Measurements from ENCODE around the gene TAS2R20. TPM values are rescaled to one million over a fixed set of nuclear protein-coding genes. Genes with fewer than 3 reads are reported as not detected.

The TAS2R20 gene
- total RNA-seq, 1 experiment from 2014 or later = 1.3 TPM

DNA sequence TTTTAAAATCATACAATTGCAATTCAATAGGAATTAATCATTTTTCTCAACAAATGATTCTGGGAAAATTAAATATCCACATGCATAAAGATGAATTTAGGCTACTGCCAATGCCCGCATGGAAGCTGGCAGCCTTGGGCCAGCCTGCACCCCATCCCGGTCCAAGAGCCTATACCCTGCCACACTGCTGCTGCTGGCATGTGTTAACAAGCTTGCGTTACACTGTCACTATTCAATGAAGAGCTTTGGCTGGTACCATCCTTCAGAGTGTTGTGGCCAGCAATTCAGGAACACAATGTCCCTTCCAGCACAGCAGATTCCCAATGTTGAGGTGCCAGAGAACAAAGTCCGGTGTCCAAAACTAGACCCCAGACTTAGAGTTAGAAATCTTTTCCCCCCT, 45.5 kb downstream of the TAS2R20 start:
- WGBS (ENCODE audit: extremely low coverage, insufficient read length, low lambda C conversion rate) = no CpG with 5 or more reads among the region's 4 CpGs
- Histone ChIP-seq H3K9ac (ENCODE audit: extremely low read depth, insufficient read length, low read length) (no peak overlapping the region), H4K91ac (ENCODE audit: insufficient read length, low read depth, low read length) (no peak overlapping the region), H3T11ph (ENCODE audit: low read length) (no peak overlapping the region), H2BK15ac (ENCODE audit: low read depth, low read length) (no peak overlapping the region), H2BK12ac (ENCODE audit: insufficient read length, low read depth, low read length) (no peak overlapping the region), H3K79me2 (ENCODE audit: insufficient read depth, low read length) (no peaks in the 10 kb centered on the region; the same call in 1 of the 2 replicates), H2AK5ac (ENCODE audit: insufficient read length, low read length) (no peak overlapping the region), H3K18ac (ENCODE audit: insufficient read length, low read depth, low read length) (no peak overlapping the region), H2BK5ac (ENCODE audit: insufficient read length, low read length) (no peak overlapping the region), H3K56ac (ENCODE audit: insufficient read length, low read depth, low read length) (no peak overlapping the region), H3K23ac (ENCODE audit: insufficient read length, low read depth, low read length) (no peak overlapping the region), H3K27me3 (ENCODE audit: insufficient read depth, low read length) (no peaks in the 10 kb centered on the region), H4K20me1 (ENCODE audit: control insufficient read depth, insufficient read depth, insufficient read length) (no peaks in the 10 kb centered on the region), H3K23me2 (ENCODE audit: insufficient read length, low read depth, low read length, poor library complexity, severe bottlenecking) (no peaks in the 10 kb centered on the region), H3K9me3 (ENCODE audit: control insufficient read depth, low read depth, low read length) (no peaks in the 10 kb centered on the region), H2AFZ (ENCODE audit: low read length) (no peak overlapping the region), H4K5ac (ENCODE audit: insufficient read length, low read depth, low read length) (no peak overlapping the region), H2BK20ac (ENCODE audit: low read depth, low read length, poor library complexity, severe bottlenecking) (no peak overlapping the region), H2BK120ac (ENCODE audit: low read depth, low read length, poor library complexity, severe bottlenecking) (no peak overlapping the region), H3K4me1 (ENCODE audit: insufficient read depth, low read length) (no peaks in the 10 kb centered on the region), H3K79me1 (ENCODE audit: insufficient read depth, low read depth, low read length, poor library complexity, severe bottlenecking) (no peaks in the 10 kb centered on the region), H3K4me2 (ENCODE audit: insufficient read depth, insufficient read length, low read length) (no peak overlapping the region), H3K27ac (ENCODE audit: insufficient read length, low read depth, low read length) (no peak overlapping the region), H4K8ac (replicated peaks; ENCODE audit: insufficient read length, low read depth, low read length) (no peak overlapping the region), H3K4ac (ENCODE audit: low read depth, low read length) (no peak overlapping the region), H3K14ac (ENCODE audit: insufficient read depth, low read length) (no peak overlapping the region)
- H3K9me3 Mint-ChIP-seq = peaks cover 28 to 36% of the 10 kb centered on the region in 2 experiments
- peaks cover 31 to 43% (median 41%) of the 10 kb centered on the region in 3 experiments for H3K36me3 Mint-ChIP-seq (ENCODE audit: insufficient read depth in 1 of 3, low read depth in 3 of 3)
- H3K27me3 Mint-ChIP-seq (ENCODE audit: low read depth) = no peaks in the 10 kb centered on the region
- H3K27ac Mint-ChIP-seq = no peak overlapping the region
- no peak for DNase-seq
- H3K4me1 Mint-ChIP-seq = no peaks in the 10 kb centered on the region
- TF ChIP-seq, protein P1, sequence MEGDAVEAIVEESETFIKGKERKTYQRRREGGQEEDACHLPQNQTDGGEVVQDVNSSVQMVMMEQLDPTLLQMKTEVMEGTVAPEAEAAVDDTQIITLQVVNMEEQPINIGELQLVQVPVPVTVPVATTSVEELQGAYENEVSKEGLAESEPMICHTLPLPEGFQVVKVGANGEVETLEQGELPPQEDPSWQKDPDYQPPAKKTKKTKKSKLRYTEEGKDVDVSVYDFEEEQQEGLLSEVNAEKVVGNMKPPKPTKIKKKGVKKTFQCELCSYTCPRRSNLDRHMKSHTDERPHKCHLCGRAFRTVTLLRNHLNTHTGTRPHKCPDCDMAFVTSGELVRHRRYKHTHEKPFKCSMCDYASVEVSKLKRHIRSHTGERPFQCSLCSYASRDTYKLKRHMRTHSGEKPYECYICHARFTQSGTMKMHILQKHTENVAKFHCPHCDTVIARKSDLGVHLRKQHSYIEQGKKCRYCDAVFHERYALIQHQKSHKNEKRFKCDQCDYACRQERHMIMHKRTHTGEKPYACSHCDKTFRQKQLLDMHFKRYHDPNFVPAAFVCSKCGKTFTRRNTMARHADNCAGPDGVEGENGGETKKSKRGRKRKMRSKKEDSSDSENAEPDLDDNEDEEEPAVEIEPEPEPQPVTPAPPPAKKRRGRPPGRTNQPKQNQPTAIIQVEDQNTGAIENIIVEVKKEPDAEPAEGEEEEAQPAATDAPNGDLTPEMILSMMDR (conservative IDR thresholded peaks at IDR 0.05) = no peak
- no peak overlapping the region for H3K4me3 Mint-ChIP-seq

Other genes with a start within 250 kb of the TAS2R20 start
- gene TAS2R7, start 195.7 kb downstream of the TAS2R20 start, total RNA-seq (2021) = not detected in 2 replicates
- gene TAS2R8, start 191.0 kb downstream of the TAS2R20 start, total RNA-seq (2021) = not detected in 2 replicates
- not detected in 2 replicates for gene TAS2R9, start 188.1 kb downstream of the TAS2R20 start, total RNA-seq (2021)
- 0.22 TPM in 2 replicates for gene TAS2R10, start 171.9 kb downstream of the TAS2R20 start, total RNA-seq (2021)
- 1.9 and 4.3 TPM in 2 replicates for gene PRR4, start 148.8 kb downstream of the TAS2R20 start, total RNA-seq (2021)
- gene PRH1, start 114.0 kb downstream of the TAS2R20 start, total RNA-seq (2021) = 14.9 and 15.8 TPM in 2 replicates
- 0.50 and 0.75 TPM in 2 replicates for gene TAS2R13, start 88.7 kb downstream of the TAS2R20 start, total RNA-seq (2021)
- not detected in 2 replicates for gene PRH2, start 69.1 kb downstream of the TAS2R20 start, total RNA-seq (2021)
- gene TAS2R14, start 59.0 kb downstream of the TAS2R20 start, total RNA-seq (2021) = 1.9 and 2.1 TPM in 2 replicates
- gene TAS2R50, start 11.4 kb downstream of the TAS2R20 start, total RNA-seq (2021) = 0.66 and 0.77 TPM in 2 replicates
- gene TAS2R19, start 24.3 kb upstream of the TAS2R20 start, total RNA-seq (2021) = 1.7 and 2.6 TPM in 2 replicates
- 1.7 and 2.3 TPM in 2 replicates for gene TAS2R31, start 33.1 kb upstream of the TAS2R20 start, total RNA-seq (2021)
- gene TAS2R46, start 64.0 kb upstream of the TAS2R20 start, total RNA-seq (2021) = 0.88 and 1.2 TPM in 2 replicates
- gene TAS2R43, start 94.0 kb upstream of the TAS2R20 start, total RNA-seq (2021) = 0.48 and 0.59 TPM in 2 replicates
- 1.5 and 2.0 TPM in 2 replicates for gene TAS2R30, start 136.3 kb upstream of the TAS2R20 start, total RNA-seq (2021)
- 12.2 and 12.7 TPM in 2 replicates for gene SMIM10L1, start 172.9 kb upstream of the TAS2R20 start, total RNA-seq (2021)
- not detected in 2 replicates for gene TAS2R42, start 188.6 kb upstream of the TAS2R20 start, total RNA-seq (2021)